GM23338 (cell line): ENCODE data around the gene TLE1. TPM values are rescaled to one million over a fixed set of nuclear protein-coding genes. Genes with fewer than 3 reads are reported as not detected.

ENCODE experiments used
- ATAC-seq: fragments of 200-7000 bp; cut with Tn5 transposase; 3 replicates; pipeline ENCODE4 v1.9.1; 2020
- DNase-seq: peaks from one replicate; pipeline ENCODE4 v3.0.0-alpha.2; 2015; ENCODE audit warnings: low spot score
- H2AFZ ChIP-seq: fragments of 200-600 bp; sonication (generic); 2 replicates; pipeline ENCODE4 v1.8.0; 2016; ENCODE audit warnings: antibody characterized with exemption, mild to moderate bottlenecking, moderate library complexity
- H3F3A ChIP-seq: fragments of 200-600 bp; sonication (generic); replicated peaks from 2 replicates; pipeline ENCODE4 v1.8.0; 2017; ENCODE audit warnings: antibody characterized with exemption, mixed run types, low read depth
- H3K27ac ChIP-seq: fragments of 200-600 bp; sonication (generic); 2 replicates; pipeline ENCODE4 v1.6.1; 2016; ENCODE audit warnings: low read depth
- H3K27me3 ChIP-seq: fragments of 200-600 bp; sonication (generic); 2 replicates; pipeline ENCODE4 v1.8.0; 2016; ENCODE audit warnings: mild to moderate bottlenecking, mixed run types, moderate library complexity; ENCODE audit not compliant: insufficient read depth
- H3K36me3 ChIP-seq: fragments of 200-600 bp; sonication (generic); 2 replicates; pipeline ENCODE4 v1.8.0; 2016; ENCODE audit warnings: mild to moderate bottlenecking; ENCODE audit not compliant: insufficient read depth
- H3K4me1 ChIP-seq: fragments of 200-600 bp; sonication (generic); 2 replicates; pipeline ENCODE4 v1.8.0; 2016; ENCODE audit warnings: mild to moderate bottlenecking, moderate library complexity; ENCODE audit not compliant: insufficient read depth
- H3K4me2 ChIP-seq: fragments of 200-600 bp; sonication (generic); 2 replicates; pipeline ENCODE4 v1.7.1; 2017; ENCODE audit warnings: mixed run types
- H3K4me3 ChIP-seq: fragments of 200-600 bp; sonication (generic); 2 replicates; pipeline ENCODE4 v1.6.1; 2016; ENCODE audit warnings: mixed run types
- H3K79me2 ChIP-seq: fragments of 200-600 bp; sonication (generic); replicated peaks from 2 replicates; pipeline ENCODE4 v1.8.0; 2017; ENCODE audit warnings: mild to moderate bottlenecking; ENCODE audit not compliant: insufficient read depth
- H3K9me2 ChIP-seq: fragments of 200-600 bp; sonication (generic); 2 replicates; pipeline ENCODE4 v1.8.0; 2017; ENCODE audit not compliant: insufficient read depth
- H4K20me1 ChIP-seq: fragments of 200-600 bp; sonication (generic); replicated peaks from 2 replicates; pipeline ENCODE4 v1.8.0; 2017; ENCODE audit warnings: mild to moderate bottlenecking; ENCODE audit not compliant: insufficient read depth
- H3K27ac Mint-ChIP-seq: 2 replicates; pipeline ENCODE4 v1.8.0; 2020; ENCODE audit warnings: inconsistent platforms, mild to moderate bottlenecking, moderate library complexity, mixed read lengths
- H3K27me3 Mint-ChIP-seq: 3 replicates; pipeline ENCODE4 v1.8.0; 2022; ENCODE audit warnings: low read depth, mild to moderate bottlenecking, moderate library complexity, mixed read lengths, inconsistent platforms; ENCODE audit not compliant: insufficient read depth, poor library complexity
- H3K36me3 Mint-ChIP-seq: 3 replicates; pipeline ENCODE4 v1.8.0; 2021; ENCODE audit warnings: low read depth, mild to moderate bottlenecking, inconsistent platforms, moderate library complexity, mixed read lengths
- H3K4me1 Mint-ChIP-seq: 3 replicates; pipeline ENCODE4 v1.8.0; 2020; ENCODE audit warnings: mild to moderate bottlenecking, inconsistent platforms, mixed read lengths
- H3K4me3 Mint-ChIP-seq: 3 replicates; pipeline ENCODE4 v1.8.0; 2021; ENCODE audit warnings: moderate library complexity, mild to moderate bottlenecking, inconsistent platforms, mixed read lengths
- H3K9me3 Mint-ChIP-seq: 3 replicates; pipeline ENCODE4 v1.8.0; 2020; ENCODE audit warnings: moderate library complexity, mild to moderate bottlenecking, inconsistent platforms, mixed read lengths
- CREB1 ChIP-seq: fragments of 250-450 bp; sonication (Bioruptor Pico); IDR thresholded peaks from 2 replicates; pipeline ENCODE4 v1.5.0; 2020; ENCODE audit warnings: low read depth, mild to moderate bottlenecking, moderate library complexity
- CTCF ChIP-seq, 2 experiments: fragments of 200-600 bp in 1 of 2; sonication (generic) in 1 of 2; conservative IDR thresholded peaks; 2 replicates each; pipeline versions ENCODE4 v1.5.1 to v1.6.1; 2016 to 2017; ENCODE audit warnings: antibody characterized with exemption in 2 of 2, low read depth in 2 of 2, mild to moderate bottlenecking in 2 of 2, moderate library complexity in 1 of 2
- ETS1 ChIP-seq: IDR thresholded peaks from 2 replicates; pipeline ENCODE4 v1.6.1; 2016; ENCODE audit warnings: antibody characterized with exemption
- EZH2 ChIP-seq: fragments of 200-600 bp; sonication (generic); IDR thresholded peaks from one replicate; pipeline ENCODE4 v1.8.0; 2017; ENCODE audit warnings: antibody characterized with exemption, mild to moderate bottlenecking, low read depth; ENCODE audit not compliant: unreplicated experiment
- EZH2phosphoT487 ChIP-seq: fragments of 200-600 bp; sonication (generic); IDR thresholded peaks from one replicate; pipeline ENCODE4 v1.8.1; 2018; ENCODE audit warnings: antibody characterized with exemption; ENCODE audit not compliant: unreplicated experiment
- JUNB ChIP-seq: IDR thresholded peaks from one replicate; pipeline ENCODE4 v1.6.1; 2016; ENCODE audit warnings: antibody characterized with exemption; ENCODE audit not compliant: unreplicated experiment
- NANOG ChIP-seq: IDR thresholded peaks from 2 replicates; pipeline ENCODE4 v1.6.1; 2016; ENCODE audit warnings: antibody characterized with exemption, borderline replicate concordance
- POLR2AphosphoS5 ChIP-seq: IDR thresholded peaks from 2 replicates; pipeline ENCODE4 v1.6.1; 2016; ENCODE audit warnings: antibody characterized with exemption, low read depth
- REST ChIP-seq: IDR thresholded peaks from one replicate; pipeline ENCODE4 v1.6.1; 2018; ENCODE audit warnings: antibody characterized with exemption; ENCODE audit not compliant: unreplicated experiment
- STAT1 ChIP-seq: IDR thresholded peaks from one replicate; pipeline ENCODE4 v1.6.1; 2016; ENCODE audit warnings: antibody characterized with exemption; ENCODE audit not compliant: unreplicated experiment
- ZNF114 ChIP-seq: fragments of 250-450 bp; sonication (Bioruptor Pico); IDR thresholded peaks from 2 replicates; pipeline ENCODE4 v1.5.0; 2020; ENCODE audit warnings: mild to moderate bottlenecking, moderate library complexity
- ZNF331 ChIP-seq: fragments of 250-450 bp; sonication (Bioruptor Pico); IDR thresholded peaks from 2 replicates; pipeline ENCODE4 v1.5.0; 2020; ENCODE audit warnings: low read depth, mild to moderate bottlenecking, moderate library complexity
- ZNF462 ChIP-seq: fragments of 250-450 bp; sonication (Bioruptor Pico); IDR thresholded peaks from 2 replicates; pipeline ENCODE4 v1.5.0; 2020; ENCODE audit warnings: mild to moderate bottlenecking, moderate library complexity
- polyA plus RNA-seq: library from polyadenylated mRNA; unstranded; fragments of >200 nt; fragmentation: Nextera tagmentation; extraction: Ambion mirVana; gene quantifications from 2 replicates; pipeline ENCODE4 v1.2.1, GENCODE V29; 2016
- total RNA-seq: library from RNA; depleted of rRNA; stranded (reverse); fragments of >200 nt; shearing (Covaris generic); gene quantifications from 2 replicates; pipeline ENCODE4 v1.2.3, GENCODE V29; 2014

The TLE1 gene
- total and polyA plus RNA-seq, 2 experiments from 2014 or later = 58.1 to 132 TPM

GRCh38 chr9:81678088-81678487 is 11.3 kb downstream of the TLE1 start:
- no peak for TF ChIP-seq ZNF331
- TF ChIP-seq ETS1 = no peak
- TF ChIP-seq CREB1 = no peak
- TF ChIP-seq REST = no peak
- TF ChIP-seq EZH2 = no peak
- TF ChIP-seq NANOG = no peak
- no peak for TF ChIP-seq EZH2phosphoT487
- TF ChIP-seq CTCF (conservative IDR thresholded peaks at IDR 0.05; ENCODE audit: low read depth in 2 of 2) = no peak
- TF ChIP-seq STAT1 = no peak
- no peak for TF ChIP-seq JUNB
- no peak for TF ChIP-seq ZNF462
- TF ChIP-seq POLR2AphosphoS5 = no peak
- TF ChIP-seq ZNF114 (CRISPR knock-in tag) = no peak
- Histone ChIP-seq H3K4me2 (no peak overlapping the region), H3K79me2 (peaks cover 100% of the 10 kb centered on the region), H3K27me3 (no peaks in the 10 kb centered on the region), H4K20me1 (peaks cover 88% of the 10 kb centered on the region), H3F3A (0 out of 2 replicates have a peak, but pooled peaks cover 8% of the 10 kb centered on the region), H3K36me3 (peaks cover 35% of the 10 kb centered on the region), H3K4me1 (peaks cover 48% of the 10 kb centered on the region), H2AFZ (no peak overlapping the region), H3K4me3 (no peak overlapping the region), H3K27ac (no peak overlapping the region), H3K9me2 (no peaks in the 10 kb centered on the region)
- DNase-seq (no peak), ATAC-seq (no peak)
- Mint-ChIP-seq H3K36me3 (peaks cover 61% of the 10 kb centered on the region), H3K4me1 (peaks cover 52% of the 10 kb centered on the region), H3K27me3 (peaks cover 16% of the 10 kb centered on the region), H3K27ac (no peak overlapping the region; the same call in 1 of the 2 replicates), H3K9me3 (no peaks in the 10 kb centered on the region), H3K4me3 (no peak overlapping the region)
